K562 (cell line): ENCODE results near the gene AMZ2. TPM values are rescaled to one million over a fixed set of nuclear protein-coding genes. Genes with fewer than 3 reads are reported as not detected.

Experiments
- ATAC-seq: fragments of 200-7000 bp; cut with Tn5 transposase; 3 replicates; pipeline ENCODE4 v1.9.1; 2020; ENCODE audit warnings: moderate library complexity
- BruUV-seq: library from RNA; stranded (reverse); fragments of 400-500 nt; replicated peaks from 2 replicates; lab custom pipeline; 2021; lab: Mats Ljungman, UMichigan
- CTCF ChIA-PET: fragments of 300-600 bp; formaldehyde crosslinking; extraction: SDS; loops from one replicate; lab custom pipeline; 2021; ENCODE audit warnings: low intra/inter-chr PET ratio; lab: Yijun Ruan, JAX
- POLR2A ChIA-PET: fragments of 300-600, 350-650 bp; sonication (Branson Sonifier 250); formaldehyde crosslinking; extraction: SDS; loops from one replicate; lab custom pipeline; 2021; ENCODE audit warnings: antibody characterized with exemption, inconsistent platforms; lab: Yijun Ruan, JAX
- DNase-seq, 4 experiments: peaks; one replicate each; pipeline versions ENCODE4 v3.0.0 to v3.0.0-alpha.2; 2011 to 2018; ENCODE audit warnings: low spot score in 3 of 4, mixed read lengths in 3 of 4; ENCODE audit errors: extremely low read depth in 1 of 4
- FAIRE-seq: peaks from 2 replicates; lab custom pipeline; 2011; peaks lifted over from hg19 to GRCh38; lab: Jason Lieb, UNC
- H2AFZ ChIP-seq: 2 replicates; pipeline ENCODE4 v1.6.0; 2011; ENCODE audit warnings: low read depth, low read length, control low read depth, inconsistent platforms
- H3K27ac ChIP-seq: fragments of 200-600 bp; 3 replicates; pipeline ENCODE4 v1.8.0; 2011; ENCODE audit warnings: low read depth, mild to moderate bottlenecking, control low read depth, inconsistent platforms, low read length, moderate library complexity, mixed read lengths; ENCODE audit errors: extremely low read depth
- H3K27me3 ChIP-seq, 2 experiments: fragments of 300-600 bp in 1 of 2; 2 replicates in 1 of 2; 3 replicates in 1 of 2; pipeline versions ENCODE4 v1.6.0 to v1.8.0; 2011; ENCODE audit warnings: inconsistent platforms in 2 of 2, low read length in 2 of 2, mild to moderate bottlenecking in 1 of 2, mixed read lengths in 1 of 2, moderate library complexity in 1 of 2; ENCODE audit not compliant: control insufficient read depth in 2 of 2, insufficient read depth in 2 of 2
- H3K36me3 ChIP-seq: fragments of 300-600 bp; 3 replicates; pipeline ENCODE4 v1.8.0; 2011; ENCODE audit warnings: mild to moderate bottlenecking, low read length, inconsistent platforms; ENCODE audit not compliant: control insufficient read depth, insufficient read depth
- H3K4me1 ChIP-seq, 2 experiments: fragments of 200-600 bp in 1 of 2; replicated peaks in 1 of 2; 2 replicates in 1 of 2; 3 replicates in 1 of 2; pipeline versions ENCODE4 v1.5.1 to v1.8.0; 2011; ENCODE audit warnings: inconsistent platforms in 2 of 2, low read length in 2 of 2, mild to moderate bottlenecking in 1 of 2, mixed read lengths in 1 of 2, moderate library complexity in 1 of 2; ENCODE audit not compliant: control insufficient read depth in 2 of 2, insufficient read depth in 2 of 2
- H3K4me2 ChIP-seq: 2 replicates; pipeline ENCODE4 v1.6.1; 2011; ENCODE audit warnings: low read length, control low read depth, inconsistent platforms, mixed read lengths; ENCODE audit not compliant: insufficient read depth
- H3K4me3 ChIP-seq: fragments of 200-600 bp; sonication (generic), shearing (Covaris generic); 2 replicates; pipeline ENCODE4 v1.5.1; 2016; ENCODE audit warnings: control low read depth, inconsistent platforms
- H3K79me2 ChIP-seq: fragments of 200-600 bp; 3 replicates; pipeline ENCODE4 v1.8.0; 2011; ENCODE audit warnings: low read length, inconsistent platforms; ENCODE audit not compliant: control insufficient read depth, insufficient read depth
- H3K9ac ChIP-seq, 2 experiments: 2 replicates each; pipeline versions ENCODE4 v1.6.0 to v1.6.1; 2011; ENCODE audit warnings: low read depth in 2 of 2, low read length in 2 of 2, control low read depth in 1 of 2, inconsistent platforms in 1 of 2, mild to moderate bottlenecking in 1 of 2, mixed read lengths in 1 of 2; ENCODE audit not compliant: insufficient read depth in 1 of 2
- H3K9me1 ChIP-seq: one replicate; pipeline ENCODE4 v1.6.0; 2011; ENCODE audit warnings: inconsistent platforms, mild to moderate bottlenecking, low read length, moderate library complexity; ENCODE audit not compliant: control insufficient read depth, insufficient read depth
- H3K9me3 ChIP-seq: replicated peaks from 2 replicates; pipeline ENCODE4 v1.5.1; 2011; ENCODE audit warnings: low read depth, low read length, inconsistent platforms; ENCODE audit not compliant: control insufficient read depth, insufficient read depth
- H4K20me1 ChIP-seq: replicated peaks from 2 replicates; pipeline ENCODE4 v1.6.1; 2011; ENCODE audit warnings: low read length, inconsistent platforms, mixed read lengths; ENCODE audit not compliant: control insufficient read depth, insufficient read depth
- C11orf30 ChIP-seq: fragments of 450-650 bp; IDR thresholded peaks from 2 replicates; pipeline ENCODE4 v1.6.1; 2016; ENCODE audit warnings: low read depth, mild to moderate bottlenecking
- CHD2 ChIP-seq: IDR thresholded peaks from 2 replicates; pipeline ENCODE4 v1.6.1; 2011; ENCODE audit warnings: low read depth, low read length
- HINFP ChIP-seq: fragments of 450-650 bp; conservative IDR thresholded peaks from 2 replicates; pipeline ENCODE4 v1.6.1; 2016; ENCODE audit warnings: missing genetic modification characterization, low read depth, mild to moderate bottlenecking, control low read depth, missing compliant biosample characterization
- HOXB6 ChIP-seq: fragments of 250-450 bp; sonication (Bioruptor Pico); IDR thresholded peaks from 2 replicates; pipeline ENCODE4 v1.5.1; 2022; ENCODE audit warnings: mild to moderate bottlenecking, borderline replicate concordance
- HSF4 ChIP-seq: fragments of 250-450 bp; sonication (Bioruptor Pico); IDR thresholded peaks from 2 replicates; pipeline ENCODE4 v2.1.2; 2022; ENCODE audit warnings: mild to moderate bottlenecking, moderate library complexity, borderline replicate concordance
- NR2F6 ChIP-seq: fragments of 450-650 bp; formaldehyde crosslinking; IDR thresholded peaks from 2 replicates; pipeline ENCODE4 v1.4.0; 2020; ENCODE audit warnings: mild to moderate bottlenecking
- RUNX1 ChIP-seq: sonication (generic); IDR thresholded peaks from 2 replicates; pipeline ENCODE4 v1.6.1; 2016; ENCODE audit warnings: antibody characterized with exemption, low read depth
- ZBTB2 ChIP-seq: fragments of 450-650 bp; IDR thresholded peaks from 2 replicates; pipeline ENCODE4 v1.6.1; 2016; ENCODE audit warnings: antibody characterized with exemption
- ZC3H11A ChIP-seq: IDR thresholded peaks from 2 replicates; pipeline ENCODE4 v1.6.1; 2012; ENCODE audit warnings: low read depth, low read length, improper control_type of control experiment
- ZNF23 ChIP-seq: fragments of 250-450 bp; sonication (Bioruptor Pico); IDR thresholded peaks from 2 replicates; pipeline ENCODE4 v1.4.0; 2020; ENCODE audit warnings: mild to moderate bottlenecking
- ZNF263 ChIP-seq: sonication (generic); formaldehyde crosslinking; IDR thresholded peaks from 2 replicates; pipeline ENCODE4 v1.8.0; 2022; ENCODE audit warnings: mild to moderate bottlenecking, missing genetic modification reagents, borderline replicate concordance
- ZNF436 ChIP-seq: fragments of 250-450, 450-650 bp; sonication (Bioruptor Pico); formaldehyde crosslinking; IDR thresholded peaks from 2 replicates; pipeline ENCODE4 v1.7.0; 2020; ENCODE audit warnings: mild to moderate bottlenecking
- ZNF76 ChIP-seq: fragments of 250-450 bp; sonication (Bioruptor Pico); IDR thresholded peaks from 2 replicates; pipeline ENCODE4 v1.4.0; 2020; ENCODE audit warnings: mild to moderate bottlenecking, moderate library complexity, borderline replicate concordance
- WGBS: fragments of 100-300 bp; shearing (Covaris generic); methylation state at CpG from one replicate; pipeline ENCODE4 v1.1.6; 2016; ENCODE audit warnings: low coverage, mixed read lengths; ENCODE audit not compliant: insufficient coverage; ENCODE audit errors: missing lambda C conversion rate; 5-methylcytosine and 5-hydroxymethylcytosine counted together
- in situ Hi-C: fragments of 300-500 bp; cut with MboI; formaldehyde crosslinking; loops from 4 replicates; pipeline ENCODE4 v1.15.0; 2018; ENCODE audit warnings: inconsistent platforms, mixed read lengths
- intact Hi-C: fragments of 100-400 bp; cut with micrococcal nuclease; formaldehyde crosslinking; loops from 2 replicates; pipeline ENCODE4 v1.14.2; 2022
- polyA plus RNA-seq, 8 experiments: library from polyadenylated mRNA; depleted of rRNA in 4 of 8; stranded (reverse) in 5 of 8; unstranded in 3 of 8; fragments of >200 nt; fragmentation: Nextera tagmentation in 2 of 8; fragmentation: Illumina TruSeq in 1 of 8; extraction: Ambion mirVana in 2 of 8; extraction: Trizol in 1 of 8; gene quantifications; 2 replicates each; pipeline versions ENCODE4 v1.2.1 to v1.2.3, GENCODE V29; 2011 to 2014; ENCODE audit warnings: inconsistent platforms in 1 of 8, missing spikeins in 1 of 8
- total RNA-seq, 7 experiments: library from RNA; depleted of rRNA in 6 of 7; stranded (reverse); fragments of >200 nt in 6 of 7; fragmentation: Illumina TruSeq in 2 of 7; extraction: Trizol in 2 of 7; gene quantifications; 2 replicates each; pipeline versions ENCODE4 v1.2.1 to v1.2.3, GENCODE V29; 2011 to 2021; ENCODE audit warnings: low replicate concordance in 1 of 7

Gene AMZ2
- total and polyA plus RNA-seq, 9 of the 15 experiments (the other 6 are each of a cell fraction or from before 2014, with no cell fraction given): 22.6 to 92.2 (median 52.6) TPM

- in situ Hi-C loops: no loop called here
- Histone ChIP-seq H3K36me3 (no peaks in the 10 kb centered on the region), H3K27ac (no peak overlapping the region), H3K4me3 (no peak overlapping the region), H3K9me1 (no peaks in the 10 kb centered on the region), H2AFZ (no peak overlapping the region), H3K9ac (no peak overlapping the region), H3K27me3 (peaks cover 10 to 30% of the 10 kb centered on the region in 2 experiments), H3K79me2 (no peaks in the 10 kb centered on the region), H3K4me1 (no peaks in the 10 kb centered on the region), H3K9me3 (no peaks in the 10 kb centered on the region), H3K4me2 (no peak overlapping the region), H4K20me1 (no peaks in the 10 kb centered on the region)
- TF ChIP-seq HSF4 (CRISPR knock-in tag) (no peak), ZNF23 (CRISPR knock-in tag) (no peak), HINFP (tag) (no peak), CHD2 (no peak), C11orf30 (no peak), NR2F6 (CRISPR knock-in tag) (no peak), ZC3H11A (no peak), RUNX1 (no peak), ZNF76 (no peak), ZBTB2 (no peak), ZNF436 (CRISPR knock-in tag) (no peak), ZNF263 (CRISPR knock-in tag) (no peak), HOXB6 (CRISPR knock-in tag) (no peak)
- no peak for ATAC-seq
- DNase-seq: no peak
- ChIA-PET CTCF (no interaction called here), POLR2A (interaction anchor here (0.5 to 1.4 kb wide), 3 partner anchors 10 to 36 kb away, joined by 3 to 7 read pairs (median 4); no protein-coding TSS in a partner anchor)
- intact Hi-C loops: no loop called here
- BruUV-seq: no TSS peak
- FAIRE-seq: no peak
- 3% methylated on average over 10 of the region's 10 CpGs for WGBS
Measured at GRCh38 chr17:68302066-68302564, 54.3 kb downstream of the AMZ2 start.
